DOHH2 (cell line): Measurements from ENCODE around the gene TP53I11.

Experiments
- CTCF ChIP-seq: fragments of 200-600 bp; sonication (generic); IDR thresholded peaks from one replicate; pipeline ENCODE4 v1.5.1; 2014; ENCODE audit warnings: antibody characterized with exemption, mild to moderate bottlenecking, low read depth, low read length; ENCODE audit not compliant: poor library complexity, severe bottlenecking
- EZH2phosphoT487 ChIP-seq: fragments of 200-600 bp; sonication (generic); IDR thresholded peaks from 2 replicates; pipeline ENCODE4 v1.6.1; 2017; ENCODE audit warnings: borderline replicate concordance, mild to moderate bottlenecking, antibody characterized with exemption, low read length, moderate library complexity, mixed read lengths

GRCh38 chr11:44912270-44912987, 38.3 kb downstream of the TP53I11 start:
- TF ChIP-seq EZH2phosphoT487 (no peak), CTCF (no peak)
